ENCODE measurements around the gene DENND11.

Gene DENND11

GRCh38 chr7:141674702-141675101 is 27.3 kb downstream of the DENND11 start:
- Histone ChIP-seq H3K9me3 (ENCODE audit: control insufficient read depth, insufficient read depth, low read length) (no peaks in the 10 kb centered on the region), H3K4me1 (ENCODE audit: control insufficient read depth, insufficient read depth, low read length) (peaks cover 3% of the 10 kb centered on the region), H3K27me3 (ENCODE audit: control insufficient read depth, insufficient read depth, low read length) (no peaks in the 10 kb centered on the region), H3K4me3 (ENCODE audit: low read depth, low read length) (no peak overlapping the region), H3K36me3 (ENCODE audit: control insufficient read depth, insufficient read depth, low read length) (no peaks in the 10 kb centered on the region), H3K9ac (ENCODE audit: low read depth, low read length) (no peak overlapping the region)

DNA sequence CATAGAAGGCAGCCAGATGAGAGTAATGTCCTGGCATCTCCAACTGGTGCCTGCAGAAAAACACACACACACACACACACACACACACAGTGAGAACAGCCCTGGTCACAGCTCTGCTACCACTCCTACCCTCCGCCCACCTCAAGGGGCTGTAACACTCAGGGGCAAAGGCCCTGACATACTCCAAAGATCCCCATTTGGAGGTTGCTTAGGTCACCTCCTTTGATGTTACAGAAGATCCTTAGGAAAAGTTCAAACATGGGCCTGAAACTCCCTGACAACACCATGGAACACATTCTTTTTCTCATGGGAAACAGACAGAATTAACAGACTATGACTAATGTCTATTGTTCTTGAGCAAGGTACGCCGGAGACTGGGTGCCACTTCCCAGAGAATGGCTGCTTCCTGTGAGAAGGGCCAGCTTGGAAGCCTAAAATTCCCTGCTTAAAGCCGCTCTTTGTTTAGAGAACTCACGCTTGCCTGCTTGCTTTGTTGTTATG is 27.7 kb downstream of the DENND11 start:
- Histone ChIP-seq H3K36me3 (ENCODE audit: control insufficient read depth, insufficient read depth, low read length) (no peaks in the 10 kb centered on the region), H3K27me3 (ENCODE audit: control insufficient read depth, insufficient read depth, low read length) (no peaks in the 10 kb centered on the region), H3K9ac (ENCODE audit: low read depth, low read length) (no peak overlapping the region), H3K4me3 (ENCODE audit: low read depth, low read length) (no peak overlapping the region), H3K9me3 (ENCODE audit: control insufficient read depth, insufficient read depth, low read length) (no peaks in the 10 kb centered on the region), H3K4me1 (ENCODE audit: control insufficient read depth, insufficient read depth, low read length) (peaks cover 3% of the 10 kb centered on the region)

- Histone ChIP-seq H3K9me3 (ENCODE audit: control insufficient read depth, insufficient read depth, low read length) (no peaks in the 10 kb centered on the region), H3K4me3 (ENCODE audit: low read depth, low read length) (no peak overlapping the region), H3K9ac (ENCODE audit: low read depth, low read length) (no peak overlapping the region), H3K4me1 (ENCODE audit: control insufficient read depth, insufficient read depth, low read length) (peaks cover 3% of the 10 kb centered on the region), H3K27me3 (ENCODE audit: control insufficient read depth, insufficient read depth, low read length) (no peaks in the 10 kb centered on the region), H3K36me3 (ENCODE audit: control insufficient read depth, insufficient read depth, low read length) (no peaks in the 10 kb centered on the region)
Measured at GRCh38 chr7:141673346-141673745, 28.6 kb downstream of the DENND11 start.

DNA sequence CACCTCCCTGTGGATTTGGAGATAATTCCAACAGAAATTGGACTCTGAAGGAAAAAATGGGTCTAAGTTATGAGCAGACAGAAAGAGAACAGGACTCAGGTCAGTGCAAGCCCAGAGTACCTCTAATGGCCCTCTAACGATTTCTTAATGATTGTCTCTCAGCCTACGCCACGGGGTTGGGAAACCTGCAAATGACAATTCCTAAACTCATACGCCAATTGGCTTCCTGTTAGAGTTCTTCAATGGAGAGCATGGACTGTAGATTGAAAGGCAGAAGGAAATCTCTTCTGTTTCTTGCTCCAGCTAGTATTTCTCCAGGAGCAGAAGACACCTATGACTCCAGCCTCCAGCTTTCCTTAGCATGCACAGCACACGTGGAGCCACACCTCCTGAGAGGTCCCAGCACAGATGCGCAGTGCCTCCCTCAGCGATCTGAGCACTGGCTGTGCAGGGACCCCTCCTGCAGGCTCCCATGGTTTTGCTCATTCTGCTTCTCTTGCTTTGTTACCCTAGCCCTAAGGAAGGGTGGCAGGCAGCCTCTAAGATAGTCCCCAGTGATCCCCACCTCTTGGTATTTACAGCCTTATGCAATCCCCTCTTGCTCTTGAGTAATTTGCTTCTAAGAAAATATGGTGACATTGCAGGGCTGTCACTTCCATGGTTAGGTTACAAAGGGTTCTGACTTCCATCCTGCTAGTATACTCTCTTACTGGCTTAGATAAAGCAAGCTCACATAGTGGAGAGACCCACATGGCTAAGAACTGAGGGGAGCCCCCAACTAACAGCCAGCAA is 30.1 kb downstream of the DENND11 start:
- H3K4me3 ChIP-seq (ENCODE audit: low read depth, low read length): no peak overlapping the region
- no peak overlapping the region for H3K9ac ChIP-seq (ENCODE audit: low read depth, low read length)

GRCh38 chr7:141668853-141669252 is 33.1 kb downstream of the DENND11 start:
- Histone ChIP-seq H3K4me1 (ENCODE audit: control insufficient read depth, insufficient read depth, low read length) (no peaks in the 10 kb centered on the region), H3K9ac (ENCODE audit: low read depth, low read length) (no peak overlapping the region), H3K36me3 (ENCODE audit: control insufficient read depth, insufficient read depth, low read length) (no peaks in the 10 kb centered on the region), H3K27me3 (ENCODE audit: control insufficient read depth, insufficient read depth, low read length) (no peaks in the 10 kb centered on the region), H3K4me3 (ENCODE audit: low read depth, low read length) (no peak overlapping the region), H3K9me3 (ENCODE audit: control insufficient read depth, insufficient read depth, low read length) (no peaks in the 10 kb centered on the region)

More for the DNA sequence above, 30.1 kb downstream of the DENND11 start:
- Histone ChIP-seq H3K27me3 (ENCODE audit: control insufficient read depth, insufficient read depth, low read length) (no peaks in the 10 kb centered on the region), H3K9me3 (ENCODE audit: control insufficient read depth, insufficient read depth, low read length) (no peaks in the 10 kb centered on the region), H3K36me3 (ENCODE audit: control insufficient read depth, insufficient read depth, low read length) (no peaks in the 10 kb centered on the region), H3K4me1 (ENCODE audit: control insufficient read depth, insufficient read depth, low read length) (peaks cover 3% of the 10 kb centered on the region)

DNA sequence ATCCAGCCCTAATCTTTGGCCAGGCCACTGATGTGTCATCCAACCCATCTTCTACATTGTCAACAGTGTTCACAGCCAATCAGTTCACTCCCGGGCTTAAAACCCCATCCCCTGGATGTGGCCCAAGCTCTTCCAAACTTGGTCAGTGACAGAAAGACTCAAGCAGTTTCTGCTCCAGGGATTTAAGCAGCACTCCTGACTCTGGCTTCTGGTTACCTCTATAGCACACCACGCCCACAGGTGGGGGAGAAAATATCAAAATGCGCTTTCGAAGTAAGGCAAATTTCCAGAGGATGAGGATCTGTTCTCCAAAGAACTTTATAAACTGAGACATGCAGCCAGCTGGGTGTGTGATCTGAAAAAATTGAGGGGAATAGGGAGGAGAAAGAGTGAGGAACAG is 35.9 kb downstream of the DENND11 start:
- Histone ChIP-seq H3K36me3 (ENCODE audit: control insufficient read depth, insufficient read depth, low read length) (peaks cover 2% of the 10 kb centered on the region), H3K4me1 (ENCODE audit: control insufficient read depth, insufficient read depth, low read length) (no peaks in the 10 kb centered on the region), H3K4me3 (ENCODE audit: low read depth, low read length) (no peak overlapping the region), H3K9ac (ENCODE audit: low read depth, low read length) (no peak overlapping the region), H3K27me3 (ENCODE audit: control insufficient read depth, insufficient read depth, low read length) (no peaks in the 10 kb centered on the region), H3K9me3 (ENCODE audit: control insufficient read depth, insufficient read depth, low read length) (no peaks in the 10 kb centered on the region)

DNA sequence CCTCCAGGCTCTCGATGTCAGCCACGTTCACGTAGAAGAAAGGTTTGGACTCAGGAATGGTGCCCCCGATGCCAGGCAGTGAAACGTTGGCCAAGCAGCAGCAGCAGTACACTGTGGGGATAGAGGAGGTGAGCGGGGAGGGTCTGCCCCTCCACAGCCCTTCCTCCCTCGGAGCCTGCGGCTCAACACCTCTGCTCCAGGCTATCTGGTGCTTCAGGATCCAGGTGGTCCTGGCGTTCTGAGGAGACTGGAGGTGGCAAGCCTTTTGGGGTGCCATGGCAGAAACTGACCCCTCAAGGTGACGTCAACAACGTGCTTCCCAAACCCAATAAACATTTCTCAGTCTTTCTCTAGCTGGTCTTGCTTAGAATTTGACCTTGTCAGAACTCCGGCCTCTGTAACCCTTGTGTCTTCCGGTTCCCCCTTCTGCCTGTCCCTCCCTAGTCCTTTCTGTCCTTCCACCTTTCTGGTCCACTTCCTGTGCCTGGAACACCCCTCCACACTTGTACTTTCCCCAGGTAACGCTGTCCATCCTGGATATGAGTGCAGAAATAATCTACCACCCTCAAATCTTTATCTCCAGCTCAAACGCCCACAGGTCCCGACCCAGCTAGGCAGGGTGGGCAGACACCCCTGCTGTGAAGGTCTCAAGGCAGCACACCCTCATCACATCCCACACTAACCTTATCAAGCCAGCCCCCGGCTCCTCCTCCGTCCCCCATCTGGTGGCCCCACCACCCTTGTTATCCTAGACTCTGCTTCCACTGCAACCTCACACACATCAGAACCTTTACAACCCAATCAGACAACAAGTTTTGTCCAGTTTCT is 36.5 kb downstream of the DENND11 start:
- no peaks in the 10 kb centered on the region for H3K4me1 ChIP-seq (ENCODE audit: control insufficient read depth, insufficient read depth, low read length)
- no peak overlapping the region for H3K4me3 ChIP-seq (ENCODE audit: low read depth, low read length)
- H3K36me3 ChIP-seq (ENCODE audit: control insufficient read depth, insufficient read depth, low read length): peaks cover 2% of the 10 kb centered on the region

GRCh38 chr7:141664450-141664849 is 37.5 kb downstream of the DENND11 start:
- no peaks in the 10 kb centered on the region for H3K27me3 ChIP-seq (ENCODE audit: control insufficient read depth, insufficient read depth, low read length)
- H3K9ac ChIP-seq (ENCODE audit: low read depth, low read length): no peak overlapping the region
- H3K4me1 ChIP-seq (ENCODE audit: control insufficient read depth, insufficient read depth, low read length): no peaks in the 10 kb centered on the region
- H3K4me3 ChIP-seq (ENCODE audit: low read depth, low read length): no peak overlapping the region
- H3K36me3 ChIP-seq (ENCODE audit: control insufficient read depth, insufficient read depth, low read length): peaks cover 6% of the 10 kb centered on the region
- no peaks in the 10 kb centered on the region for H3K9me3 ChIP-seq (ENCODE audit: control insufficient read depth, insufficient read depth, low read length)

More for the DNA sequence above, 36.5 kb downstream of the DENND11 start:
- H3K9me3 ChIP-seq (ENCODE audit: control insufficient read depth, insufficient read depth, low read length): no peaks in the 10 kb centered on the region
- H3K27me3 ChIP-seq (ENCODE audit: control insufficient read depth, insufficient read depth, low read length): no peaks in the 10 kb centered on the region
- no peak overlapping the region for H3K9ac ChIP-seq (ENCODE audit: low read depth, low read length)

- Histone ChIP-seq H3K4me3 (ENCODE audit: low read depth, low read length) (no peak overlapping the region), H3K9ac (ENCODE audit: low read depth, low read length) (no peak overlapping the region)
Measured at GRCh38 chr7:141663081-141663849, 38.7 kb downstream of the DENND11 start.

GRCh38 chr7:141660259-141660658 is 41.7 kb downstream of the DENND11 start:
- Histone ChIP-seq H3K36me3 (ENCODE audit: control insufficient read depth, insufficient read depth, low read length) (peaks cover 6% of the 10 kb centered on the region), H3K4me3 (ENCODE audit: low read depth, low read length) (no peak overlapping the region)

More at GRCh38 chr7:141663081-141663849, 38.7 kb downstream of the DENND11 start:
- Histone ChIP-seq H3K27me3 (ENCODE audit: control insufficient read depth, insufficient read depth, low read length) (no peaks in the 10 kb centered on the region), H3K9me3 (ENCODE audit: control insufficient read depth, insufficient read depth, low read length) (no peaks in the 10 kb centered on the region), H3K36me3 (ENCODE audit: control insufficient read depth, insufficient read depth, low read length) (peaks cover 6% of the 10 kb centered on the region), H3K4me1 (ENCODE audit: control insufficient read depth, insufficient read depth, low read length) (no peaks in the 10 kb centered on the region)

GRCh38 chr7:141659501-141659900 is 42.5 kb downstream of the DENND11 start:
- Histone ChIP-seq H3K27me3 (ENCODE audit: control insufficient read depth, insufficient read depth, low read length) (no peaks in the 10 kb centered on the region), H3K4me1 (ENCODE audit: control insufficient read depth, insufficient read depth, low read length) (no peaks in the 10 kb centered on the region), H3K4me3 (ENCODE audit: low read depth, low read length) (no peak overlapping the region), H3K36me3 (ENCODE audit: control insufficient read depth, insufficient read depth, low read length) (peaks cover 6% of the 10 kb centered on the region), H3K9ac (ENCODE audit: low read depth, low read length) (no peak overlapping the region), H3K9me3 (ENCODE audit: control insufficient read depth, insufficient read depth, low read length) (no peaks in the 10 kb centered on the region)

More at GRCh38 chr7:141660259-141660658, 41.7 kb downstream of the DENND11 start:
- Histone ChIP-seq H3K9ac (ENCODE audit: low read depth, low read length) (no peak overlapping the region), H3K4me1 (ENCODE audit: control insufficient read depth, insufficient read depth, low read length) (no peaks in the 10 kb centered on the region), H3K27me3 (ENCODE audit: control insufficient read depth, insufficient read depth, low read length) (no peaks in the 10 kb centered on the region), H3K9me3 (ENCODE audit: control insufficient read depth, insufficient read depth, low read length) (no peaks in the 10 kb centered on the region)

Measured in iPS-15b (cell line).